Stimulated activated CD4-positive, alpha-beta T cell treated with anti-CD3 and anti-CD28 coated beads, Interleukin-2, amount 100 ng/mL, for 24 hours (primary cell): Measurements from ENCODE around the gene MYLK3.
A peak's percentile ranks its signal among the peaks of the same experiment; 100 is the strongest.
"Not testable (repeated sequence)": the region's sequence is repeated elsewhere in the genome, so short reads cannot be mapped to it uniquely, and the experiment has no call there.

Source experiments
- DNase-seq, 2 donors: peaks; one replicate each; pipeline ENCODE4 v3.0.0-alpha.2; 2020

Gene MYLK3

DNA sequence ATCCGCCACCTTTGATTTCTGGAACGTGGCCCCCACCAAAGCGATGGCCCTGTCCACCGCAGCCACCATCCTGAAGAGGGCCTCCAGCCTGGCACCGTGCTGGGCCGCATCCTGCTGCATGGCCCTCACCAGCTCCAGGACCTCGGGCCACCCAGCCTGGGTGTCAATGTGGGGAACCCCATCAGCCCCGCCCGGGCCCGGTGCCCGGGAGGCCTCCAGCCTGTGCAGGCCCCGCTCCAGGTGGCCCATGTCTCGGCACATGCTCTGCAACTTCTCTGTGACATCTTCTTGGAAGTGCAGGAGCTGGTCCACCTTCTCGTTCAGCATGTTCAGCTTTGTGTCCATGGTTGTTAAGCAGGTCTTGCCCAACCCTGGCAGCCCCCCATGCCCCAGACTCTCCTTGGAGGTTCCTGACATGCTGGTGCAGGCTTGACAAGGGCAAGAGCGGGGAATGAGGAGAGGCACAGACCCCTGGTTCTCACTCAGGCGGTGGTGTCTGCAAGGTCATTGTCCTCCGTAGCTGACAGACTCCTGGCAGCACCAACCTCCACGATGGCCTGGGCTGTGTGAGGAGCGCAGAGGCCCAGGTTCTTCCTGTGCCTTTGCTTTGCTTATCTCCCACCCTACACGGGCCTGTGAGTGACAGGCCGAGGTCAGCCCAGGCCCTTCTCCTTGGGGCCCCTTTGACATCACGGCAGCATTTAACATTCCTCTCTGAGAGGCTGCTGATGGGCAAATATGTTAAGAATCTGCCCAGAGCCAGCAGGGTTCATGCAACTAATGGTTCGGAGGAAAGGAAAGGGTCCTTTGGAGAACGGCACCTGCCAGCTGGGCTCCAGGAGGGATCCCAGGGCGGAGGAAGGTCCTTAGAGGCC lies at the start of gene MYLK3:
MYLK3 (minus strand) TSS at position 568 of the 875 bp plus-strand sequence; CDS start at position 417, 151 bp downstream.
- DNase-seq: no peak

DNA sequence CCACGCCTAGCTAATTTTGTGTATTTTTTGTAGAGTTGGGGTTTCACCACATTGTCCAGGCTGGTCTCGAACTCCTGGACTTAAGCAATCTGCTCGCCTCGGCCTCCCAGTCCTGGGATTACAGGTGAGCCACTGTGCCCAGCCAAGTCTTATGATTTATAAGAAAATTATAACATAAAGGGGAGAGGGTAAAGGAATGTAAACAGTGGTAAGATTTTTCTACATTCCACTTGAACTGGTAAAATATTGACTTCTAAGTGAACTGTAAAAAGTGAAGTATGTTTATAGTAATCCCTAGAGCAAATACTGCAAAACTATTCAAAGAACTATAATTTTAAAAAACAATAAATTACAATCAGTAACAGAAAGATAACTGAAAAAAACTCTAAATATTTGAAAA lies 49.4 kb upstream of the MYLK3 start:
- no peak for DNase-seq

DNA sequence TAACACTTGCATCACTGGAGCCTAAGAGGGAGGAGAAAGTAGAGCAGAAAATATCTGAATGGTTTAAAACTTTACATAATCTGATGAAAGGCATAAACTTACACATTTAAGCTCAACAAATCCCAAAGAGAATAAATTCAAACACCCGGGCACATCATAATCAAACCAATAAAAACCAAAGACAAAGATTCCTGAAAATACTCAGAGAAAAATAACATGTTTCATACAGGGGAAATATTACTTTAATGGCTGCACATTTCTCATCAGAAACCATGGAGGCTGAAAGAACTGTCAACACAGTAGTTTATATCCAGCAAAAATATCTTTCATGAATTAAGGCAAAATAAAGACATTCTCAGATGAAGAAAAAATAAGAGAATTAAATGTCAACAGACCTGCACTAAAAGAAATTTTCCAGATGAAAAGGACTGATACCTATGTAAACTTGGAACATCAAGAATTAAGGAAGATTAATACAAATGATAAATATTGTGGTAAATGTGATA lies 48.7 kb upstream of the MYLK3 start:
- no peak for DNase-seq

DNA sequence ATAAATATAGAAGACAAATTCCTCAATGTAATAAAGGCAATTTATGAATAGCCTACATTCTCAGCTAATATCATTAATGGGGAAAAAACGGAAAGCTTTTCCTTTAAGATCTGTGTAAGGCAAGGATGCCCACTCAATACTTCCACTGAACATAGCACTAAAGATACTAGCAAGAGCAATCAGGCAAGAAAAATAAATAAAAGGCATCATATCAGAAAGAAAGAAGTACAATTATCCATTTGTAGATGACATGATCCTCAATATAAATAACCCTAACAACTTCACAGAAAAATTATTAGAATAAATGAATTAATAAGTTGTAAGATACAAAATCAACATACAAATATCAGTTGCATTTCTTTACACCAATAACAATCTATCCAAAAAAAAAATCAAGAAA lies 45.7 kb upstream of the MYLK3 start:
- no peak for DNase-seq

DNA sequence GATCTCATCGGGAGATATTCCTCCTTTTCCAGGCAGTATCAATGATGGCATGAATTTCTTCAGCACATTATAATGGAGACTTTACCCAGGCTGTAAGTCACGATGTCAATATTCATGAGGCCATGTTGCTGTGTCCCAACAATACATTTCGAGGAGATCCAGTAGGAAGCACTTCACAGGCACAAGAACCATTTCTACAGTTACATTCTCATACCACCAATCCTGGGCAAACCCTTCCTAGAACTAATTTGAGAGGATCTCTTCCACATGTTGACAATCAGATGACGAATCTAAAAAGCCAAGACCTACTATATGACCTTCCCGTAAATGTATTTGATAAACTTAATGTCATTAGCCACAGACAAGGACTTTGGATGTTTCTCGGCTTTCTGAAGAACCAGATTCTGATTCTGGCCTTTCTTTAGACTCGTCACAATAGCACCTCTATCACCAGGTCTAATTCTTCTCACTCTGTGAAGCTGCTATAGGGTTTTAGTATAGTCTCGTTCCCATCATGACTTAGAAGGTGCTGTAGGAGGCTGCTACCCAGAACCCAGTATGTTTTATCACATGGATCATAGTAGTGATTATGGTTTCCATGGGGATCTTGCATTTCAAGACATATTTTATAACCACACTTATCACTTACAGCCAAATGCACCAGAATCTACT lies 42.6 kb upstream of the MYLK3 start:
- DNase-seq: no peak

DNA sequence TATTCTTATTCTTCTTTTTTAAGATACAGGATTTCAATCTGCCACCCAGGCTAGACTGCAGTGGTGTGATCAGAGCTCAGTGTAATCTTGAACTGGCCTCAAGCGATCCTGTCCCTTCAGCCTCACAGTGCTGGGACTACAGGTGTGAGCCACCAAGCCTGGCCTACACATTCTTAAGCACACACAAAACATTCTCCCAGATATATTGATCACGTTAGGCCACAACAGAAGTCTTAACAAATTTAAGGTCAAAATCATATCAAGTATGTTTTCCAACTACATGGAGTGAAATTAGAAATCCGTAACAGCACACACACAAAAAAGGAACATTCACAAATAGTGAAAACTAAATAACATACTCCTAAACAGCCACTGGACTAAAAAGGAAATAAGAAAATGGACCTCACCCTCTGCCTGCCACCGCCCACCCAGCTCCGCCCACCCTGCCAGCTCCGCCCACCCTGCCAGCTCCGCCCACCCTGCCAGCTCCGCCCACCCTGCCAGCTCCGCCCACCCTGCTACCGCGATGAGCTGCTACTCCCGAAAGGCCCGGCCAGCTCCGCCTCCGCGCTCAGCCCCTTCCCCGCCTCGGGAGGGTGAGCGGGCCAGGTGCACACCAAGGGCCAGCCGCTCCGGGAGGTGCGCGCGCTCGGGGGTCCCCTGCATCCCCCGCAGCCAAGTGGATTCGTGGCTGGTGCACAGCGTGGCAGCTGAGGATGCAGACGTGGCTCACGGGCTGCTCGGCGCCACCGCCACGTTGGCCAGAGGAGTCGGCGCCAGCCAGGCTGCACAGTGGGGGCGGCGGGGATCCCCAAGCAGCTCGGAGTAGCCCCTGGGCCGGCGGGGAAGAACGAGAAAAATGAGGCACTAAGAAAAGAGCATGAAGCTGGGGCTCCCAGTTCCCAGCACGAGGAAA lies 41.6 kb upstream of the MYLK3 start:
- DNase-seq: peak; percentile 75 to 77

DNA sequence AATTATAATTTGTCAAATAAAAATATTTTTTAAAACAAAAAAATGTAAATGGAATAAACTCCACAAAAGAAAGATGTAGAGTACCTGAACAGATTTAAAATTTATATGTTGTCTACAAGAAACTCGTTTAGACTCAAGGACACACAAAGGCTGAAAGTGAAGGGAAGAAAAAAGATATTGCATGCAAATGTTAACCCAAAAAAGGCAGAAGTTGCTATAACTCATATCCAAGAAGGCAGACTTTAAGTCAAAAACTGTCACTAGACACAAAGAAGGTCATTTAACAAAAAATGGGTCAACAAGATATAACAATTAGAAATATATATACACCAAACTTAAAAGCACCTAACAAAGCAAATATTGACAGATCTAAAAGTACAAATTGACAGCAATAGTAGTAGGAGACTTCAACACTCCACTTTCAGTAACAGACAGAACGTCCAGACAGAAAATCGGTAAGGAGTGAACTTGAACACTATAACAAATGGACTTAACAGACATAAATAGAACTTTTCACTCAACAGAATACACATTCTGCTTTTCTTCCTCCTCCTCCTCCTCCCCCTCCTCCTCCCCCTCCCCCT lies 40.8 kb upstream of the MYLK3 start:
- DNase-seq: no peak

DNA sequence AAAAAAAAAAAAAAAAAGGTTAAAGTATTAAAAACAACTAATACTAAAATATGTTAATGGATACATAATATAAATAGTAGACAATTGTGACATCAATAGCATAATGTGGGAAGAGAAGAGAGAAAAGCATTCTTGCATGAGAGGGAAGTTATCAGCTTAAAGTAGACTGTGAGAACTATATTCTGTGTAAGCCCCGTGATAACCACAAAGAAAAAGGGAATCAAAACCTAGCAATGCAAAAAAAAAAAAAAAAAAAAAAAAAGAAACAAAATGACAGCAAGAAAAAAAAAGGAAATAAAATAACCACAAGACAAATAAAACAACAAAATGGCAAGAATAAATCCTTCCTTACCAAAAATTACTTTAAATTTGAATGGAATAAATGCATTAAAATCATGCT lies 39.8 kb upstream of the MYLK3 start:
- DNase-seq: no peak

DNA sequence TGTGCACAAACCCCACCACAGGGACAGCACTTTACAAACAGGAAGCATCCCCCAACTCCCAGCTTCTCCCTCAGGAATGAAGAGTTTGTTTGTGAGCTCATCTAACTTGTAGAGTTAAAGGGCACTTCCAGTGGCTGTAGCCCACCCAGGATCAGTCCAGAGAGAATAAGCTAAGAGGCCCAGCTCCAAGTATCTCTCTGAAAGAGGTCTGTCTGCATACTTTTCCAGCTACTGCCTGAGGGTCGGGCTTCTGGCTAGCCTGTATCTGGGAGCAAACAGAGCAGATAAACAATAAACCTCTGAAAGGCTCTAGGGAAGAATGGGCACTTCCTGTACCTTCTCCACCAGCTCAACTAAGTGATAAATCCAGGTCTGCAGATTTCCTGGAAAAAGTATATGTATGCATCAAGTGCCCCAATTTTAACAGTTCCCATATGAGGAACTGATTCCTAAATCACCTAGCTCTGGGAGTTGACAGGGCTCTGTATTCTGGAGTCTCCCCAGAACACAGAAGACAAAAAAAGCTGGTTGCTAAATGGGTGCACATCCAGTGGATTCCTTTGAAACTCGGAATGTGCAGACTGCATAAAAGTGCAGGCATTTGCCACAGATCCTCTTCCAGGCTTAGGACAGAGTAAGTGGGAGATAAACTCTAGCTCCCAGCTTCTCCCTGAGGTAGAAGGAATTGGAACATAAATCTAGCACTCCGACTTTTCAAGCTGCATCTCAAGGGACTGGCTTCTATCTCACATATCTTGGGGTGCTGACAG lies 37.1 kb upstream of the MYLK3 start:
- DNase-seq: no peak

DNA sequence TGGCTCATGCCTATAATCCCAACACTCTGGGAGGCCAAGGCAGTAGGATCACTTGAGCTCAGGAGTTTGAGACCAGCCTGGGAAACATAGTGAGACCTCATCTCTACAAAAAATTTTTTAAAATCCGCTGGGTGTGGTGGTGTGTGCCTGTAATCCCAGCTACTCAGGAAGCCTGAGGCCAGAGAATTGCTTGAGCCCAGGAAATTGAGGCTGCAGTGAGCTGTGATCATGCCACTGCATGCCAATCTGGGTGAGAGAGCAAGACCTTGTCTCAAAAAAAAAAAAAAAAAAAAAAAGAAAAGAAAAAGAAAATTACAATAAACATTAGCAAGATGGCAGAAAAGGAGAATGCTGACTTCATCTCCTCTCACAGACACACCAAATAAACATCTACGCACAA lies 36.4 kb upstream of the MYLK3 start:
- not testable (repeated sequence) for DNase-seq

DNA sequence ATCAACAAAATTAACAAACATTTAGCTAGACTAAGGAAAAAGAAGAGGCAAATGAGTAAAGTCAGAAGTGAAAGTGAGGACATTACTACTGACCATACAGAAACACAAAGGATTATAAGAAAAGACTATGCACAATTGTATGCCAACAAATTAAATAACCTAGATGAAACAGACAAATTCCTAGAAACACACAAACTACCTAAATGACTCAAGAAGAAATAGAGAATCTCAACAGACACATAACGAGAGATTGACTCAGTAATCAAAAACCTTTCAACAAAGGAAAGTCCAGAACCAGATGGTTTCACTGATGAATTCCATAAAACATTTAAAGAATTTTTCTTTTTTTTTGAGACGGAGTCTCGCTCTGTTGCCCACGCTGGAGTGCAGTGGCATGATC lies 35.7 kb upstream of the MYLK3 start:
- no peak for DNase-seq

DNA sequence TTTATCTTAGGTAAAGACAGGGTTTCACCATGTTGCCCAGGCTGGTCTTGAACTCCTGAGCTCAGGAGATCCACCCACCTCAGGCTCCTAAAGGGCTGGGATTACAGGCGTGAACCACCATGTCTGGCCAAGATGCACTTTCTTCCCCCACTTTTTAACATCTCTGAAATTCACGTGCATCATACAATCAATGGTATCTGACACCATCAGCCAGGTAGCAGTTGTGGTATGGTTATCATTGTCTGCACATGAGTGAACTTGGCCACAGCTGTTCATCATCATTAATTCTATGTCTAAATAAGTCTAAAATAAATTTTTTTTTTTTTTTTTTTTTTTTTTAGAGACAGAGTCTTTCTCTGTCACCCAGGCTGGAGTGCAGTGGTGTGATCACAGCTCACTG lies 34.2 kb upstream of the MYLK3 start:
- DNase-seq: no peak

DNA sequence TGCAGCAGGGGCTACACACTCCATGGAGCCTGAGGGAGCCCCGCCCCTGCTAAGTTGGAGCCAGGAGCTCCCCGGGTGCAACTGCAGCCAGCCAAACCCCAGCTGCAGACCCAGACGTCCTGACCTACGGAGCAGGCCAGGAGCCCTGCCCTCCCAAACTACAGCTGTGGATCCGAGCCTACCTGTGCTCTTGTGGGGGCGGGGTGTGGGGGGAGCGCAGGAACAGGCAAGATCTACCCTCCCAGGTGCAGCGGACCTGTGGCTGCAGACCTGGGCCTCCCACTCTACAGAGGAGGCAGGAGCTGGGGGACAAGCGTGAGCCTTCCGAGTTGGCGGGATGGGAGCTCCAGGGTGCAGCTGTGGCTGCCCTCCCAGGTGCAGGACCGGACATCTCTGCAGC lies 29.7 kb upstream of the MYLK3 start:
- DNase-seq: no peak

DNA sequence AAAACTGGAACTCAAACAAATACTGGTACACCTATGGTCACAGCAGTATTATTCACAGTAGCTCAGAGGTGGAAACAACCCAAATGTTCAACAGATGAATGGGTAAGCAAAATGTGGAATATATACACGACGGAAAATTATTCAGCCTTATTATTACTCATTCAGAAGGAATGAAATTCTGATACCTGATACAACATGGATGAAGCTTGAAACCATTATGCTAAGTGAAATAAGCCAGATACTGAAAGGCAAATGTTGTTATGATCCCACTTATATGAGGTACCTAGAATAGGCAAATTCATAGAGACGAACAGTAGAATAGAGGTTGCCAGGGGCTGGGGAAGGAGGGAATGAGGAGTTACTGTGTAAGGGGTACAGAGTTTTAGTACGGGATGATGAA lies 27.1 kb upstream of the MYLK3 start:
- DNase-seq: no peak

DNA sequence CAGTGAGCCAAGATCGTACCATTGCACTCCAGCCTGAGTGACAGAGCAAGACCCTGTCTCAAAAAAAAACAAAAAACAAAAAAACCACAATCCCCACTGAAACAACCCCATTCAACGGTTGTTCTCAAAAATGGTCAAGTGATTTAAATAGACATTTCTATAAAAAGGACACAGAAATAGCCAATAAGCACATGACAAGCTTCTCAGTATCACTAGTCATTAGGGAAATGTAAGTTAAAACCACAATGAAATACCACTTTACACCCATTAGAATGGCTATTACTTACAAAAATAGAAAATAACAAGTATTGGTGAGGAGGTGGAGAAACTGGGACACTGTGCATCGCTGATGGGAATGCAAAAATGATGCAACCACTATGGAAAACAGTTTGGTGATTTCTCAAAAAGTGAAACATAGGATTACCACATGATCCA lies 26.6 kb upstream of the MYLK3 start:
- DNase-seq: no peak

DNA sequence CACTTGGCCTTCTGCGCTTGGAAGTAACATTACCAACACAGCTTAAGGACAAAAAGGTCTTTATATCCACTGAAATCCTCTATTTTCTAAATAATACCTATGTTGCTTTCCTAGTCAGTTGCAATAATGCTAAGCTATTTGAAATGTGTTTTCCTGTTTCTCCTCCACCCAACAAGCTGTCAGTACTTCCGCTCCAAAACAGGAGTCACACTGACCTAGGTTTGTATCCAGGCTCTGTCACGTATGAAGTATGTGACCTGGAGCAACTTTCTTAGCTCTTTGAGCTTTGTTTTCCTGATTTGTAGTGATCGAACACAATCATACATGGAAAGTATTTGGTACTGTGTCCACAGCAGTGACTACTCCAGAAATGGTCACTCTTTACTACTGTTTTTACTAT lies 24.3 kb upstream of the MYLK3 start:
- no peak for DNase-seq

DNA sequence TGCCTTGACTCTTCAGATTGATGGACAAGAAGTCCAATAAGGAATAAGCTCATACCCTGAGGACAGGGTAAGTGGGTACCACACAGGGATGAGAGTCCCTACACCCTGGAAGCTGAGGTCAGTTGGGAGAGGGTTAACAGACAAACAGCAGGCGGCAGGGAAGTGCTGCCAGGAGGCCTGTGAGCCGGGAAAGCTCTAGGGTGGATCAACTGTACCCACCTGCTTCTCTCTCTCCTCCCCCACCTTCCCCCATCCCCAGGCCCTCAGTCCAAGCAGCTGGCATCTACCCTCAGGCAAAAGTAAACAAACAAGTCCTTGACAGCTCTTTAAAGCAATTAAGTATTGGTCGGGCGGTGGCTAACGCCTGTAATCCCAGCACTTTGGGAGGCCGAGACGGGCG lies 20.7 kb upstream of the MYLK3 start:
- DNase-seq: no peak

DNA sequence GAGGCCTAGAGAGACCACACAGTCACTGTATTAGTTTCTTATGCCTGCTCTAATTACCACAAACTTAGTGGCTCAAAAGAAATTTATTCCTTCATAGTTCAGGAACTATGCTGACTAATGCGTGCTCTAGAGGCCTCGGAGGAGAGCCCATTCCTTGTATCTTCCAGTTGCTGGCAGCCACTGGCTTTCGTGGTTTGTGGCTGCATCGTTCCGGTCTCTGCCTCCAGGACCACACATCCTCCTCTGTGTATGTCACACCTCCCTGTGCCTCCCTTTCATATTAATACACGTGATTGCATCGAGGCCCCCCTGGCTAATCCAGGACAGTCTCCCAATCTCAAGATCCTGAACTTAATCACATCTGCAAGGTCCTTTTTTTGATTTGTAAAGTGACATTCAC lies 16.9 kb upstream of the MYLK3 start:
- DNase-seq: no peak

DNA sequence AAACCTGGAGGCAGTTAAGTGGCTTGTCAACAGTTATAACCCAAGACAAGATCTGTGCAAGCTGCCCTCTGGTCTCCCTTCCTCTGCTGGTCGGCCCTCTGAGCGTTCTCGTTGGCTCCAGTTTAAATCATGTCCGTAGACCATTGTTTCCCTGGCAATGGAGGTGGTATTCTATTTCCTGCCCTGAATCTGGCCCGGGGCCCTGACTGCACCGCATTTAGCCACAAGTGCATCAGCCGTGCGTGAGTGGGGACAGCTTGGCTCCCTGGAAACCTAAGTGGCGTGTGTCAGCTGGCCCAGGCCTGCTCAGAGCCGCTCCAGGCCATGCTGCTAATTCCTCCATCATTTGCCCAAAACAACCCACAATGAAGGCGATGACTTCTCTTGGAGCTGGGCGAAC lies 15.0 kb upstream of the MYLK3 start:
- no peak for DNase-seq

DNA sequence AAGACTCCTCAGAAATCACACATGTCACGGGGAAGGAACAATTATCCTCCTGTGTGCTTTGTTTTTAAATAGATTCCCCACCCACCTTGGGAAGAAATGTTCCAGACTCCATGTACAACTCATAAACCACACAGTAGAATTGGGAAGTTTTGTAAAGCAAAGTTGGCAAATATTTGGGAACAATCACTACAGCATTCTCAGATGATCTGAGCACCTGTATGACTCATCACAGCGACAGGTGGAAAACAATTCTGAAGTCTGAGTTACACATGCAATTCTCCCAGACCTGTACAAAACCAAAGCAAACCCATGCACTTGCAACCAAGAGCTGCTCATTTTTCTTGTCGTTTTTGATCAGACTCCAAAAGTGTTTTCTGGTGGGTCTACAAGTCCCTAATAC lies 14.4 kb upstream of the MYLK3 start:
- DNase-seq: no peak

DNA sequence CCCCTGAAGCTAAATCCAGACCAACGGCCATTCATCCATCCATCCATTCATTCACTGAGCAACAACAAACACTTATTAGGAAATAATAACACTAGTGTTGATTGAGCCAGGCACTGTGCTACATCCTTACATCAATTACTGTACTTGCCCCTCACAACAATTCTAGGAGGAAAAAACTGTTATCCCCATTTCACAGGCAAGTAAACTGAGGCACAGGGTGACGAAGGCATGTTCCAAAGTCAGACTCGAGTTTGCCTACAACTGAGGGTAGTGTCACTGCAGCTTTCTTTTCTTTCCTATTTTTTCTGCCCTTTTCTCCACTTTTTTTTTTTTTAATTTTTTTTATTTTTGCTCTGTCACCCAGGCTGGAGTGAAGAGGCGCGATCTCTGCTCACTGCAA lies 11.2 kb upstream of the MYLK3 start:
- DNase-seq: no peak
